Caco-2 (cell line): ENCODE measurements around the gene WWP2. TPM values are rescaled to one million over a fixed set of nuclear protein-coding genes. Genes with fewer than 3 reads are reported as not detected.
"Not testable (repeated sequence)": the region's sequence is repeated elsewhere in the genome, so short reads cannot be mapped to it uniquely, and the experiment has no call there.

Experiments used
- BruUV-seq: library from RNA; stranded (reverse); fragments of 400-500 nt; replicated peaks from 2 replicates; lab custom pipeline; 2021; lab: Mats Ljungman, UMichigan
- CTCF ChIA-PET: fragments of 300-600 bp; sonication (Branson Sonifier 250); formaldehyde crosslinking; loops from one replicate; lab custom pipeline; 2022; ENCODE audit warnings: antibody characterized with exemption; lab: Charles Lee
- POLR2A ChIA-PET: fragments of 300-600 bp; sonication (Branson Sonifier 250); formaldehyde crosslinking; loops from one replicate; lab custom pipeline; 2022; ENCODE audit warnings: antibody characterized with exemption; lab: Charles Lee
- DNase-seq, 2 experiments: peaks; one replicate each; pipeline versions ENCODE4 v3.0.0 to v3.0.0-alpha.2; 2020 to 2022
- H3K27me3 ChIP-seq: replicated peaks from 2 replicates; pipeline ENCODE4 v1.6.0; 2011; ENCODE audit warnings: low read length; ENCODE audit not compliant: control insufficient read depth, insufficient read depth
- H3K36me3 ChIP-seq: 2 replicates; pipeline ENCODE4 v1.5.1; 2011; ENCODE audit warnings: low read length; ENCODE audit not compliant: control insufficient read depth, insufficient read depth
- H3K4me1 ChIP-seq: fragments of 250-450 bp; sonication (Bioruptor Pico); 2 replicates; pipeline ENCODE4 v1.5.1; 2020; ENCODE audit warnings: mild to moderate bottlenecking
- H3K4me3 ChIP-seq: 2 replicates; pipeline ENCODE4 v1.5.1; 2011; ENCODE audit warnings: low read depth, mild to moderate bottlenecking, control low read depth, low read length
- H3K9me3 ChIP-seq: fragments of 250-450 bp; sonication (Bioruptor Pico); 2 replicates; pipeline ENCODE4 v1.5.1; 2020; ENCODE audit warnings: mild to moderate bottlenecking, moderate library complexity
- H3K27ac Mint-ChIP-seq: one replicate; pipeline ENCODE4 v1.8.0; 2022; ENCODE audit warnings: mixed read lengths; ENCODE audit not compliant: unreplicated experiment
- H3K27me3 Mint-ChIP-seq: one replicate; pipeline ENCODE4 v1.8.0; 2022; ENCODE audit warnings: mixed read lengths; ENCODE audit not compliant: insufficient read depth, unreplicated experiment
- H3K36me3 Mint-ChIP-seq: one replicate; pipeline ENCODE4 v1.8.0; 2022; ENCODE audit warnings: mild to moderate bottlenecking, mixed read lengths; ENCODE audit not compliant: insufficient read depth, unreplicated experiment
- H3K4me1 Mint-ChIP-seq: one replicate; pipeline ENCODE4 v1.8.0; 2022; ENCODE audit warnings: low read depth, mixed read lengths; ENCODE audit not compliant: unreplicated experiment
- H3K4me3 Mint-ChIP-seq: one replicate; pipeline ENCODE4 v1.8.0; 2022; ENCODE audit warnings: mild to moderate bottlenecking, moderate library complexity, mixed read lengths; ENCODE audit not compliant: unreplicated experiment
- H3K9me3 Mint-ChIP-seq: one replicate; pipeline ENCODE4 v1.8.0; 2022; ENCODE audit warnings: mixed read lengths; ENCODE audit not compliant: unreplicated experiment
- CTCF ChIP-seq, 2 experiments: fragments of 200-600 bp in 1 of 2; IDR thresholded peaks; 1 replicate in 1 of 2; 2 replicates in 1 of 2; pipeline versions ENCODE4 v1.5.1 to v1.8.0; 2011 to 2022; ENCODE audit warnings: antibody characterized with exemption in 1 of 2, control low read depth in 1 of 2, inconsistent platforms in 1 of 2, low read depth in 1 of 2, low read length in 1 of 2, mild to moderate bottlenecking in 1 of 2, moderate library complexity in 1 of 2; ENCODE audit not compliant: insufficient read depth in 1 of 2, severe bottlenecking in 1 of 2, unreplicated experiment in 1 of 2
- intact Hi-C: fragments of 100-400 bp; cut with micrococcal nuclease; formaldehyde crosslinking; loops from one replicate; pipeline ENCODE4 v1.10.0; 2022; ENCODE audit not compliant: unreplicated experiment
- total RNA-seq: library from RNA; stranded (reverse); gene quantifications from 2 replicates; pipeline ENCODE4 v1.2.3, GENCODE V29; 2022

WWP2 gene
- total RNA-seq, 1 experiment from 2014 or later: 39.7 TPM

- Histone ChIP-seq H3K4me3 (no peak overlapping the region), H3K9me3 (no peaks in the 10 kb centered on the region), H3K4me1 (no peaks in the 10 kb centered on the region), H3K27me3 (no peaks in the 10 kb centered on the region), H3K36me3 (no peaks in the 10 kb centered on the region; the same call in none of the 2 replicates)
- peaks cover 4% of the 10 kb centered on the region for H3K36me3 Mint-ChIP-seq
- no peak overlapping the region for H3K27ac Mint-ChIP-seq
- ChIA-PET CTCF (no interaction called here), POLR2A (no interaction called here)
- H3K4me1 Mint-ChIP-seq: no peaks in the 10 kb centered on the region
- H3K27me3 Mint-ChIP-seq: no peaks in the 10 kb centered on the region
- H3K4me3 Mint-ChIP-seq: no peak overlapping the region
- intact Hi-C loops: no loop called here
- no peak for DNase-seq
- BruUV-seq: no TSS peak
- no peaks in the 10 kb centered on the region for H3K9me3 Mint-ChIP-seq
- no peak for TF ChIP-seq CTCF (IDR thresholded peaks at IDR 0.05; ENCODE audit: insufficient read depth in 1 of 2, low read depth in 1 of 2, low read length in 1 of 2, severe bottlenecking in 1 of 2, unreplicated experiment in 1 of 2)
Observed at GRCh38 chr16:69851491-69852240, 89.5 kb downstream of the WWP2 start.

- no peak overlapping the region for H3K4me3 Mint-ChIP-seq
- H3K36me3 Mint-ChIP-seq: peaks cover 4% of the 10 kb centered on the region
- H3K4me3 ChIP-seq: no peak overlapping the region
- DNase-seq: no peak
- TF ChIP-seq CTCF (IDR thresholded peaks at IDR 0.05; ENCODE audit: insufficient read depth in 1 of 2, low read depth in 1 of 2, low read length in 1 of 2, severe bottlenecking in 1 of 2, unreplicated experiment in 1 of 2): no peak
- no peaks in the 10 kb centered on the region for H3K9me3 ChIP-seq
- no peaks in the 10 kb centered on the region for H3K4me1 Mint-ChIP-seq
- no peak overlapping the region for H3K27ac Mint-ChIP-seq
- no peaks in the 10 kb centered on the region for H3K27me3 Mint-ChIP-seq
- intact Hi-C loops: no loop called here
- no peaks in the 10 kb centered on the region for H3K4me1 ChIP-seq
- no peaks in the 10 kb centered on the region for H3K27me3 ChIP-seq
- no peaks in the 10 kb centered on the region for H3K9me3 Mint-ChIP-seq
- no TSS peak for BruUV-seq
- ChIA-PET POLR2A (no interaction called here), CTCF (no interaction called here)
- H3K36me3 ChIP-seq: no peaks in the 10 kb centered on the region; the same call in none of the 2 replicates
Observed at GRCh38 chr16:69852815-69853214, 90.7 kb downstream of the WWP2 start.

GRCh38 chr16:69853481-69853880, 91.3 kb downstream of the WWP2 start:
- Histone ChIP-seq H3K27me3 (no peaks in the 10 kb centered on the region), H3K9me3 (no peaks in the 10 kb centered on the region), H3K4me1 (peaks cover 1% of the 10 kb centered on the region), H3K36me3 (no peaks in the 10 kb centered on the region; the same call in none of the 2 replicates), H3K4me3 (no peak overlapping the region)
- Mint-ChIP-seq H3K9me3 (no peaks in the 10 kb centered on the region), H3K27ac (no peak overlapping the region), H3K36me3 (peaks cover 4% of the 10 kb centered on the region), H3K4me3 (no peak overlapping the region), H3K4me1 (peaks cover 1% of the 10 kb centered on the region), H3K27me3 (no peaks in the 10 kb centered on the region)
- intact Hi-C loops: no loop called here
- no TSS peak for BruUV-seq
- ChIA-PET POLR2A (no interaction called here), CTCF (no interaction called here)
- no peak for DNase-seq
- no peak for TF ChIP-seq CTCF (IDR thresholded peaks at IDR 0.05; ENCODE audit: insufficient read depth in 1 of 2, low read depth in 1 of 2, low read length in 1 of 2, severe bottlenecking in 1 of 2, unreplicated experiment in 1 of 2)

- H3K4me1 ChIP-seq: peaks cover 12% of the 10 kb centered on the region
- H3K9me3 Mint-ChIP-seq, BruUV-seq, H3K9me3 ChIP-seq, H3K36me3 ChIP-seq, H3K27me3 ChIP-seq, H3K27me3 Mint-ChIP-seq, H3K4me3 Mint-ChIP-seq, H3K4me3 ChIP-seq, H3K27ac Mint-ChIP-seq, POLR2A ChIA-PET, DNase-seq, CTCF ChIA-PET: not testable (repeated sequence)
- intact Hi-C loops: loop anchor here (5.0 kb wide), 1 partner anchor 63 kb away; no protein-coding TSS in a partner anchor
- Mint-ChIP-seq H3K36me3 (peaks cover 15% of the 10 kb centered on the region), H3K4me1 (peaks cover 14% of the 10 kb centered on the region)
Observed at GRCh38 chr16:69854776-69855175, 92.6 kb downstream of the WWP2 start.
